Fibroblast of villous mesenchyme (primary cell): ENCODE data around the gene ARL13B. TPM values are rescaled to one million over a fixed set of nuclear protein-coding genes. Genes with fewer than 3 reads are reported as not detected.
"Not testable (repeated sequence)": the region's sequence is repeated elsewhere in the genome, so short reads cannot be mapped to it uniquely, and the experiment has no call there.

ENCODE experiments used
- DNase-seq: peaks from one replicate; pipeline ENCODE4 v3.0.0-alpha.2; 2010; ENCODE audit warnings: low read depth
- H3K4me3 ChIP-seq: 2 replicates; pipeline ENCODE4 v1.5.1; 2011; ENCODE audit warnings: low read depth, mild to moderate bottlenecking, low read length
- CTCF ChIP-seq: IDR thresholded peaks from 2 replicates; pipeline ENCODE4 v1.5.1; 2012; ENCODE audit warnings: low read depth, mild to moderate bottlenecking, low read length; ENCODE audit not compliant: insufficient read depth
- total RNA-seq: library from RNA; depleted of rRNA; stranded (reverse); fragments of >200 nt; gene quantifications from 2 replicates; pipeline ENCODE4 v1.2.3, GENCODE V29; 2012

ARL13B gene
- total RNA-seq, 1 donor: 14.7 TPM

GRCh38 chr3:94028093-94028837 is 48.3 kb downstream of the ARL13B start, which contains the start of gene STX19:
TSS of gene STX19 (minus strand) at chr3:94028597. CDS start at chr3:94015269, 13,328 bp downstream.
- no peak for DNase-seq
- TF ChIP-seq CTCF: no peak

GRCh38 chr3:94036909-94037507 is 57.1 kb downstream of the ARL13B start:
- H3K4me3 ChIP-seq: no peak overlapping the region
- peak; percentile 67 for TF ChIP-seq CTCF
- DNase-seq: peak; percentile 44

More at GRCh38 chr3:94028093-94028837, 48.3 kb downstream of the ARL13B start, which contains the start of gene STX19:
- no peak within 1 kb of the TSS for H3K4me3 ChIP-seq

- DNase-seq: no peak
- H3K4me3 ChIP-seq: no peak overlapping the region
- no peak for TF ChIP-seq CTCF
Measured at GRCh38 chr3:94043285-94043684, 63.3 kb downstream of the ARL13B start.

- DNase-seq: not testable (repeated sequence)
Measured at GRCh38 chr3:94044100-94044936, 64.4 kb downstream of the ARL13B start.

GRCh38 chr3:94046533-94046932 is 66.6 kb downstream of the ARL13B start:
- no peak for DNase-seq
- TF ChIP-seq CTCF: no peak
- H3K4me3 ChIP-seq: no peak overlapping the region

More at GRCh38 chr3:94044100-94044936, 64.4 kb downstream of the ARL13B start:
- H3K4me3 ChIP-seq: not testable (repeated sequence)

GRCh38 chr3:94049267-94049666 is 69.3 kb downstream of the ARL13B start:
- H3K4me3 ChIP-seq: no peak overlapping the region
- TF ChIP-seq CTCF: no peak
- no peak for DNase-seq

GRCh38 chr3:94050546-94050945 is 70.6 kb downstream of the ARL13B start:
- no peak for TF ChIP-seq CTCF
- DNase-seq: no peak
- H3K4me3 ChIP-seq: no peak overlapping the region
